ENCODE data around the gene PLSCR2. TPM values are rescaled to one million over a fixed set of nuclear protein-coding genes. Genes with fewer than 3 reads are reported as not detected.
"Not testable (repeated sequence)": the region's sequence is repeated elsewhere in the genome, so short reads cannot be mapped to it uniquely, and the experiment has no call there.

The PLSCR2 gene
- total and polyA plus RNA-seq, 4 donors: 0.22 to 0.30 TPM; not detected in 2

DNA sequence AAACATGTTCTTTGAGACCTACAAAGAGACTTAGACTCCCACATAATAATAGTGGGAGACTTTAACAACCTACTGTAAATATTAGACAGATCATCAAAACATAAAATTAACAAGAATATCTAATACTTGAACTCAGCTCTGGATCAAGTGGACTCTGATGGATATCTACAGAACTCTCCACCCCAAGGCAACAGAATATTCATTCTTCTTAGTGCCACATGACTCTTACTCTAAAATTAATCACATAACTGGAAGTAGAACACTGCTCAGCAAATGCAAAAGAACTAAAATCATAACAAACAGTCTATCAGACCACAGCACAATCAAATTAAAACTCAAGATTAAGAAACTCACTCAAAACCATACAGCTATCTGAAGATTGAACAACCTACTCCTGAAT is 15.9 kb upstream of the PLSCR2 start:
- H3K9me3 ChIP-seq (ENCODE audit: control insufficient read depth, insufficient read depth, low read length): no peaks in the 10 kb centered on the region
- DNase-seq (ENCODE audit: low read depth in 4 of 6, low spot score in 6 of 6): no peak
- H3K27ac ChIP-seq (ENCODE audit: low read depth, low read length): no peak overlapping the region
- H3K36me3 ChIP-seq (ENCODE audit: control insufficient read depth, insufficient read depth, low read length): no peaks in the 10 kb centered on the region
- no peaks in the 10 kb centered on the region for H3K27me3 ChIP-seq (ENCODE audit: control insufficient read depth, insufficient read depth, low read length)
- H3K4me3 ChIP-seq (ENCODE audit: low read depth, low read length): no peak overlapping the region
- no peaks in the 10 kb centered on the region for H3K4me1 ChIP-seq (ENCODE audit: control insufficient read depth, insufficient read depth, low read length)

GRCh38 chr3:146476094-146476740 is 6.9 kb upstream of the PLSCR2 start:
- H3K9me3 ChIP-seq (ENCODE audit: control insufficient read depth, insufficient read depth, low read length): no peaks in the 10 kb centered on the region
- H3K4me1 ChIP-seq (ENCODE audit: control insufficient read depth, insufficient read depth, low read length): no peaks in the 10 kb centered on the region
- no peaks in the 10 kb centered on the region for H3K36me3 ChIP-seq (ENCODE audit: control insufficient read depth, insufficient read depth, low read length)
- DNase-seq (ENCODE audit: low read depth in 4 of 6, low spot score in 6 of 6): no peak
- no peak overlapping the region for H3K27ac ChIP-seq (ENCODE audit: low read depth, low read length)
- H3K4me3 ChIP-seq (ENCODE audit: low read depth, low read length): no peak overlapping the region
- no peaks in the 10 kb centered on the region for H3K27me3 ChIP-seq (ENCODE audit: control insufficient read depth, insufficient read depth, low read length)
- 86% methylated on average over 6 of the region's 6 CpGs for WGBS (ENCODE audit: insufficient coverage)

- H3K36me3 ChIP-seq (ENCODE audit: control insufficient read depth, insufficient read depth, low read length); DNase-seq (ENCODE audit: low read depth in 4 of 6, low spot score in 6 of 6); H3K9me3 ChIP-seq (ENCODE audit: control insufficient read depth, insufficient read depth, low read length); H3K27me3 ChIP-seq (ENCODE audit: control insufficient read depth, insufficient read depth, low read length); H3K4me3 ChIP-seq (ENCODE audit: low read depth, low read length); H3K27ac ChIP-seq (ENCODE audit: low read depth, low read length); H3K4me1 ChIP-seq (ENCODE audit: control insufficient read depth, insufficient read depth, low read length): not testable (repeated sequence)
- WGBS (ENCODE audit: insufficient coverage): 100% methylated on average over 1 of the region's 2 CpGs
Observed at GRCh38 chr3:146474976-146475375, 5.6 kb upstream of the PLSCR2 start.

DNA sequence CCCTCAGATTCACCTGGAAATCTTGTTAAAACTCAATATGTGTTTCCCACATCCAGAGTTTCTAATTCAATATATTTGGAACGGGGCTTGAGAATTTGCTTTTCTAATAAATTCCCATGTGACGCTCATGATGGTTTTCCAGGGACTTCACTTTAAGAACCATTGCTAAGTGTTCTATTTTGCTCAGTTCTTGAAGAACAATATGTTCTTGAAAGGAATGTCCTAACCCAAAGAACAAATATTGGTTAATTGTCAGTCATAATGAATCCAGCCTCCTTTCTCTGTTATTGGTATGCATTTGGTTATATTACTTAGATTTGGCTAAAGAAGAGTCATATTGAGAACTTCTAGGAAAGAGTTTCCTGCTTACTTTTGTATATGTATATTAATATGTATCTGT is 4.4 kb upstream of the PLSCR2 start:
- Histone ChIP-seq H3K4me3 (ENCODE audit: low read depth, low read length) (no peak overlapping the region), H3K9me3 (ENCODE audit: control insufficient read depth, insufficient read depth, low read length) (no peaks in the 10 kb centered on the region), H3K36me3 (ENCODE audit: control insufficient read depth, insufficient read depth, low read length) (no peaks in the 10 kb centered on the region), H3K4me1 (ENCODE audit: control insufficient read depth, insufficient read depth, low read length) (peaks cover 7% of the 10 kb centered on the region), H3K27ac (ENCODE audit: low read depth, low read length) (no peak overlapping the region), H3K27me3 (ENCODE audit: control insufficient read depth, insufficient read depth, low read length) (peaks cover 2% of the 10 kb centered on the region)
- WGBS (ENCODE audit: insufficient coverage): no CpG with 5 or more reads among the region's 2 CpGs
- DNase-seq (ENCODE audit: low read depth in 4 of 6, low spot score in 6 of 6): no peak

GRCh38 chr3:146472611-146473010 is 3.2 kb upstream of the PLSCR2 start:
- DNase-seq (ENCODE audit: low read depth in 4 of 6, low spot score in 6 of 6): no peak
- Histone ChIP-seq H3K36me3 (ENCODE audit: control insufficient read depth, insufficient read depth, low read length) (no peaks in the 10 kb centered on the region), H3K9me3 (ENCODE audit: control insufficient read depth, insufficient read depth, low read length) (no peaks in the 10 kb centered on the region), H3K4me3 (ENCODE audit: low read depth, low read length) (no peak overlapping the region), H3K27ac (ENCODE audit: low read depth, low read length) (no peak overlapping the region), H3K4me1 (ENCODE audit: control insufficient read depth, insufficient read depth, low read length) (peaks cover 7% of the 10 kb centered on the region), H3K27me3 (ENCODE audit: control insufficient read depth, insufficient read depth, low read length) (peaks cover 2% of the 10 kb centered on the region)
- WGBS (ENCODE audit: insufficient coverage): no CpG with 5 or more reads among the region's 1 CpG

DNA sequence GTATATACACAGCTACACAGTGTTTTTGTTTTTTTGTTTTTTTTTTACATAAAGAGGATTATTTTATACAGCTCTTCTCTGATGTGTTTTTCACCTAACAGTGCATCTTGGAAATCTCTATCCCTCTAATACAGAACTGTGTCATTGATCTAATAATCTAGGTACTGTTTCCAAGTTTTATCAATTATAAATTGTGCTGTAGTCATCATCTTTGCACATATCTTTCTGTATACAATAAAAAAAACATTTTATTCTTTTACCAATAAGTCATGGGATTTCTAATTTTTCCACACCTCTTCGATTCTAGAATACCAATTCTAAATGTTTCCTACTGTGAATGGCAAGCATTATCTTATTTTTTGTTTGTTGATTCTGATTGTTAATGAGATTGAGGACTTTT is 1.7 kb upstream of the PLSCR2 start:
- H3K9me3 ChIP-seq (ENCODE audit: control insufficient read depth, insufficient read depth, low read length): no peaks in the 10 kb centered on the region
- H3K27me3 ChIP-seq (ENCODE audit: control insufficient read depth, insufficient read depth, low read length): peaks cover 2% of the 10 kb centered on the region
- H3K4me3 ChIP-seq (ENCODE audit: low read depth, low read length): no peak overlapping the region
- H3K27ac ChIP-seq (ENCODE audit: low read depth, low read length): no peak overlapping the region
- whole genome bisulfite sequencing (ENCODE audit: insufficient coverage): no CpG with 5 or more reads among the region's 1 CpG
- H3K4me1 ChIP-seq (ENCODE audit: control insufficient read depth, insufficient read depth, low read length): peaks cover 7% of the 10 kb centered on the region
- no peaks in the 10 kb centered on the region for H3K36me3 ChIP-seq (ENCODE audit: control insufficient read depth, insufficient read depth, low read length)
- no peak for DNase-seq (ENCODE audit: low read depth in 4 of 6, low spot score in 6 of 6)

GRCh38 chr3:146470425-146470990 is 1.1 kb upstream of the PLSCR2 start:
- no peak overlapping the region for H3K4me3 ChIP-seq (ENCODE audit: low read depth, low read length)
- no peak overlapping the region for H3K27ac ChIP-seq (ENCODE audit: low read depth, low read length)
- peaks cover 7% of the 10 kb centered on the region for H3K4me1 ChIP-seq (ENCODE audit: control insufficient read depth, insufficient read depth, low read length)
- 75% methylated on average over 1 of the region's 9 CpGs for WGBS (ENCODE audit: insufficient coverage)
- no peak for DNase-seq (ENCODE audit: low read depth in 4 of 6, low spot score in 6 of 6)
- H3K36me3 ChIP-seq (ENCODE audit: control insufficient read depth, insufficient read depth, low read length): no peaks in the 10 kb centered on the region
- H3K27me3 ChIP-seq (ENCODE audit: control insufficient read depth, insufficient read depth, low read length): peaks cover 2% of the 10 kb centered on the region
- no peaks in the 10 kb centered on the region for H3K9me3 ChIP-seq (ENCODE audit: control insufficient read depth, insufficient read depth, low read length)

- Histone ChIP-seq H3K9me3 (ENCODE audit: control insufficient read depth, insufficient read depth, low read length) (no peaks in the 10 kb centered on the region), H3K4me3 (ENCODE audit: low read depth, low read length) (peak overlapping the region; percentile 64), H3K36me3 (ENCODE audit: control insufficient read depth, insufficient read depth, low read length) (no peaks in the 10 kb centered on the region), H3K27ac (ENCODE audit: low read depth, low read length) (no peak overlapping the region), H3K4me1 (ENCODE audit: control insufficient read depth, insufficient read depth, low read length) (peaks cover 7% of the 10 kb centered on the region), H3K27me3 (ENCODE audit: control insufficient read depth, insufficient read depth, low read length) (peaks cover 2% of the 10 kb centered on the region)
- WGBS (ENCODE audit: insufficient coverage): 33% methylated on average over 3 of the region's 10 CpGs
- peak in 3 of 6 donors; percentile 2 to 14 (median 4) for DNase-seq (ENCODE audit: low read depth in 4 of 6, low spot score in 6 of 6)
Observed at GRCh38 chr3:146468671-146469149, 651 bp downstream of the PLSCR2 start.

DNA sequence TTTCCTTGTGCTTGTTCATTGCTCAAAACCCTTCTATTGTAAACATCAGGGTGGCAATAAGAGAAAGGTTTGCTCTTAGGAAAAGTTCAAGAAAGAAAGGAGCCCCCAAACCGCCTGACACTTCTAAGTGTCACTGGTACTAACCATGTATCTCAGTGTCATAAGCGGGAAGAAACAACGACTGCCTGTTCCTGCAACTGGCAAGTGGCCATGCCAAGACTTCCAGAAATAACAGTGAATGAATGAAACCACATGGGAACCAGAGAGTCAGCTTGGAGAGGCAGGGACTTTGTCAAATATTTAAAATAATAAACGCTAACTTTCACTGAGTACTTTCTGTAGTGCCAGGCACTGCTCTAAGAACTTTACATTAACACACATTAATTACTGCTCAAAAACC is 1.1 kb downstream of the PLSCR2 start:
- DNase-seq (ENCODE audit: low read depth in 4 of 6, low spot score in 6 of 6): peak in 4 of 6 donors; percentile 3 to 41 (median 12)
- Histone ChIP-seq H3K27me3 (ENCODE audit: control insufficient read depth, insufficient read depth, low read length) (peaks cover 2% of the 10 kb centered on the region), H3K9me3 (ENCODE audit: control insufficient read depth, insufficient read depth, low read length) (no peaks in the 10 kb centered on the region), H3K27ac (ENCODE audit: low read depth, low read length) (no peak overlapping the region), H3K4me3 (ENCODE audit: low read depth, low read length) (no peak overlapping the region), H3K4me1 (ENCODE audit: control insufficient read depth, insufficient read depth, low read length) (peaks cover 7% of the 10 kb centered on the region), H3K36me3 (ENCODE audit: control insufficient read depth, insufficient read depth, low read length) (no peaks in the 10 kb centered on the region)
- 63% methylated on average over 2 of the region's 4 CpGs for WGBS (ENCODE audit: insufficient coverage)

DNA sequence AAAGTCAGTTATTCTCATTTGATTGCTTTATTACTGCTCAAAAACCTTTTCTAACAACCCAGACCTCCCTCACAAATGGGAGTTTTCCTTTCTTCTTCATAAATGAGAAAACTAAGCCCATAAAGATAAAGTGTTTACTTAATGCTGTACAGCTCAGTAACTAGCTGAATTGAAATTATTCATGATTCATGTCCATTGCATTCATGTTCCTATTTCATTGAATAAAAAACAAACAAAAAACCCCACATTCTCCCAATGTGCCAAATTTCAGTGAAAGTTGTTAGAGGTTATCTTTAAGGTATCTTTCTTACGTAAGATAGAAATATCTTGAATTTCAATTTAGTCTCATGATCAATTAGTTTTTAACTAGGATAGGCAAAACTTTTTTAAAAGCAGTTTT is 2.8 kb downstream of the PLSCR2 start:
- Histone ChIP-seq H3K4me1 (ENCODE audit: control insufficient read depth, insufficient read depth, low read length) (peaks cover 7% of the 10 kb centered on the region), H3K36me3 (ENCODE audit: control insufficient read depth, insufficient read depth, low read length) (no peaks in the 10 kb centered on the region), H3K27ac (ENCODE audit: low read depth, low read length) (no peak overlapping the region), H3K27me3 (ENCODE audit: control insufficient read depth, insufficient read depth, low read length) (peaks cover 2% of the 10 kb centered on the region), H3K4me3 (ENCODE audit: low read depth, low read length) (no peak overlapping the region), H3K9me3 (ENCODE audit: control insufficient read depth, insufficient read depth, low read length) (no peaks in the 10 kb centered on the region)
- no CpG with 5 or more reads among the region's 1 CpG for WGBS (ENCODE audit: insufficient coverage)
- no peak for DNase-seq (ENCODE audit: low read depth in 4 of 6, low spot score in 6 of 6)

All from spinal cord (tissue), 10 donors.